GM19397 (cell line): Measurements from ENCODE around the gene KCNT1.

Source experiments
- ATAC-seq: cut with Tn5 transposase; IDR thresholded peaks from one replicate; pipeline ENCODE4 v1.9.1; 2021; ENCODE audit warnings: mild to moderate bottlenecking, moderate library complexity; ENCODE audit not compliant: unreplicated experiment

Gene KCNT1

GRCh38 chr9:135698767-135699166 lies 3.2 kb upstream of the KCNT1 start:
- no peak for ATAC-seq

DNA sequence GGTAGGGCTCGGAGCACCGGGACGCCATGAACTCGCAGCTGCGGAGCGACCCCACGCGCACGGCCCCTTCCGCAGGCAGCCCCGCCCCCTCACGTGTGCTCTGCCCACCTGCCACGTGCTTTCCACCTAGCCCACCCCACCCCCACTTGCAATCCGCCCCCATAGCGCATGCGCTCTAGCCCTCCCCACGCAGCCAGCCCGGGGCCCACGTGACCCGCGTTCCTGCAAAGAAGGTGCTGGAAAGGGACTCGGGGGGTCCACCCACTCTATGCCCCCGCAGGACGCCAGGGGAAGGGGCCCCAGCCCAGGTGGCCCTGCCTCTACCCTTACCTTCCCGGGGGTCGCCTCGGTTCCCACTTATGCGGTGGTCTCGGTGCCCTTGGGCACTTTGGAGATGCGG lies 2.5 kb upstream of the KCNT1 start, which contains the start of gene SOHLH1:
Gene SOHLH1 (minus strand): TSS at position 42 of the 400 bp plus-strand sequence. CDS start 14 bp downstream, at position 28.
- no peak for ATAC-seq

GRCh38 chr9:135700525-135700924 lies 1.5 kb upstream of the KCNT1 start:
- no peak for ATAC-seq

DNA sequence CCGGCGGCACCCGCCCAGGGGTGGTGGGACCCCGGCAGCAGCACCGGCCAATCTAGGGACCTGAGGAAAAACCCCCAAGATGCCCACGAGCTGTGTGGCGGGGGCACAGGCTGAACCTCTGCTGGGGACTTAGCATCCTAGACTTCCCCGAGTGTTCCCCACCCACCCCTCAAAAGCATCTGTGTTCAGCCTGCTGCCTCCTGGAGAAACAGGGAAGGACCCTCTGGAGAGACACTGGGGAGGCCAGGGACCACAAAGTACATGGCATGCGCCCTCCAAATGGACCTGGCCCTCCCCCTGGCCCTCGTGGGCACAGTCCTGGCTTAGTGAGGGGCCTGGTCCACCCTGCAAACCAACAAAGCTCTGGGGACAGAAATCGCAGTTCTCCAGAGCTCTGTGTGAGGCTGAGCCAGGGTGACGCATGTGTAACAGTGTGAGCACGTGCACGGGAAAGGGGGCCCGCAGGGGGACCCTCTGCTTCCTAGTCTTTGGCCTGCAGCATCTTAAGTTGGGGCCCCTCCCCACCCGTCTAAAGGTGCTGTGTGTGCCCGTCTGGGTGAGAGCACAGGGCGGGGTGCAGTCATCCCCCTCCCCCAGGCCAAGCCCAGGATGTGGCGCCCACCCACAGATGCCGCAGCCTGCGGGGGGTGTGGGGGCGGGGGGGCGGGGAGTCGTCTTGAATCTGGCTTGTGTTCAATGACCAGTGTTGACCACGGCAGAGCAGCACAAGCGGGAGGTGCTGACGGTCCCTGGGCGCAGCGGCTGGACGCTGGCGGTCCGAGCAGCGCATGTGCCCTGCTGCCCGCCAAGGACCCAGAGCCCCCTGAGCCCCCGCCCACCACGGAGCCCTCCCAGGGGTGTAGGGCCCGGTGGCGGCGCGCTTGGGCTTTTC lies 672 bp upstream of the KCNT1 start:
- no peak for ATAC-seq

DNA sequence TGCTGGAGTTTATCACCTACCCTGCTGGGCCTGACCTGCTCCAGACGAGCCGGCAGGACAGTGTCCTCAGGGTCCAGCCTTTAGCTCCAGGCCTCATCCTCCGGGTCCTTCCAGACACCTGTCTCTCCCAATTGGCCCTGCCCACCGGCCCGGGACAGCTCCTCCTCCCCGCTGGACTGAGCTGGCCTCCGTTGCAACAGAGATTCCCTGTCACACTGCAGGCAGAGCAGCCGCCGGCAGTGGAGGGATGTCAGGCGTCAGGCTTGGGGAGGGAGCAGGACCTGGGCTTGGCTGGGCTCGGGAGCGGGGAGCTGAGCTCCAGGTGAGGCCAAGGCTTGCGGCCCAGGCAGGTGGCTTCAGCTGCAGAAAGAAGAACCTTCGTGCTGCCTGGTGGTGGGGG lies 1.7 kb downstream of the KCNT1 start:
- ATAC-seq, result no peak

DNA sequence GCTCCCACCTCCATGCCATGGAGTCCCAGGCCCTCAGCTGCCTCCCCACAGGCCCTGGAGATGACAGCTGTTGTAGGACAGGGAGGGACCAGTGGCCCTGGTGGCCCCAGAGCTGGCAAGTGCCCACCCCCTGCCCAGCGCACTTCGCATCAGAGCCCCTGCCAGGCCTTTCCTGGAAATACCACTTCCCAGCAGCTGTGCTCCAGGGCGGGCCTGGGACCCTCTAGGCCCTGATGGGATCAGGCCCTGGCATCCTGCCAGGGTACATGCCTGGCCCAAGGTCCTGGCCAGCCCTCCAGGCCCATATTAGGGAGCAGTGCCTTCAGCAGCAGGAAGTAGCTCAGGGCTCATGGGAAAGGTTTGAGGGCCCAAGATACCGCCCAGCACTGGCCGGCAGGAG lies 2.5 kb downstream of the KCNT1 start:
- ATAC-seq, result no peak

- no peak for ATAC-seq
Observed at GRCh38 chr9:135705376-135705775, 3.4 kb downstream of the KCNT1 start.

- ATAC-seq, result no peak
Observed at GRCh38 chr9:135706288-135706687, 4.3 kb downstream of the KCNT1 start.

DNA sequence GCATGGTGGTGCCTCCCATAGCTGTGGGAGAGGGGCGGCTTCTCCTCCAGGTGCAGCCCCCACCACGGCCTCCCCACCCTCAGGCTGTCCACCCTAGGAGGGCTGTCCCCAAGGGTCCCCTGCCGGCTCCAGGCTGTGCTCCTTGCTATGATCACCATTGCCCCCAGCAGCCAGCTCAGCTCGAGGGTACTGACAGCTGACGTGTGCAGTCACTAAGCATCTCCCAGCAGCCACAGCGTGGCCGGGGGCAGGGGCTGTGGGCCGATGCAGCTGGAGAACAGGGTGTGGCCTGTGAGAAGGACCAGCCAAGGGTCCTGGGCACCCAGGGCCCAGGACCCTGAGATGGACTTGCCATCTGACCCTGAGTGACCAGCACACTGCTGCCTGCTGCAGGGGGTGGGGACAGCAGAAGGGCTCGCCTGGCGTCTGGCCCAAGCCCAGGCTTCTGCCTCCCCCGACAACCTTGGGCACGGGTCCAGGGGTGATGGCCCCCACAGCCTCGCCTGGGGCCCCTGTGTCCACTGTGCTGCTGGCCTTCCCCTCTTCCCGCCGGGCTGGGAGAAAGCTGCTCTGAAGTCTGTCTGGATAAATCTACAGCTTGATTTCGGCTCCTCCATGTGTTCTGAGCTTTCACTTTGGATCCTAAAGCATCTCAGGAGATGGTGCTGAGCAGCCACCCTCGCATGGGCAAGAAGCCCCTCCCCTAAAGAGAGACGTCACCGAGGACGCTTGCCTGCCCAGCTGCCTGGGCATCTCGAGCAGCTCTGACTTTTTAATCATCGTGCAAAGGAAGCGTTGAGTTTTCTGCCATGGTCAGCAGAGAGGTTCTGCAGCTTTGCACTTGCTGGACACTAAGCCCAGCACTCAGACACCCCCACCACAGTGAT lies 5.5 kb downstream of the KCNT1 start:
- ATAC-seq, result no peak

DNA sequence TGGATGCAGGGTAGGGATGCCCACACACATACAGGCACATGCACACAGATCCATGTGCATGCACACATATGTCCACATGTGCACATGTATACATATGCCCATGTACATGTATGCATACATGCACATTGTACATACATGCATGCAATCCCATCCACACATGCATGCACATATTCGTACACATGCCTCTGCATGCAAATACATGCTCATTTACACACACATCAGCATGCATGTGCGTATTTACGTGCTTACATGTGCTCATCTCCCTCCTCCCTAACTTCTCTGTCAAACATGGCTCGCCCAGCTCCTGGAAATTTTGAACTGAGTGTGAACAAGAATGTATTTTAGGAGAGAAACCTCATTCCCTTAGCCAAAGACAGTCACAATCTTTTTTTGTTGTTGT lies 6.2 kb downstream of the KCNT1 start:
- no peak for ATAC-seq

- ATAC-seq, result no peak
Observed at GRCh38 chr9:135711391-135711790, 9.4 kb downstream of the KCNT1 start.

- ATAC-seq, result no peak
Observed at GRCh38 chr9:135711881-135712280, 9.9 kb downstream of the KCNT1 start.

- ATAC-seq, result no peak
Observed at GRCh38 chr9:135712613-135713295, 10.8 kb downstream of the KCNT1 start.

GRCh38 chr9:135714242-135715055 lies 12.5 kb downstream of the KCNT1 start:
- ATAC-seq, result no peak

- ATAC-seq, result no peak
Observed at GRCh38 chr9:135715056-135715595, 13.1 kb downstream of the KCNT1 start.

- ATAC-seq, result no peak
Observed at GRCh38 chr9:135716045-135716444, 14.1 kb downstream of the KCNT1 start.

GRCh38 chr9:135717410-135717809 lies 15.4 kb downstream of the KCNT1 start:
- ATAC-seq, result no peak

DNA sequence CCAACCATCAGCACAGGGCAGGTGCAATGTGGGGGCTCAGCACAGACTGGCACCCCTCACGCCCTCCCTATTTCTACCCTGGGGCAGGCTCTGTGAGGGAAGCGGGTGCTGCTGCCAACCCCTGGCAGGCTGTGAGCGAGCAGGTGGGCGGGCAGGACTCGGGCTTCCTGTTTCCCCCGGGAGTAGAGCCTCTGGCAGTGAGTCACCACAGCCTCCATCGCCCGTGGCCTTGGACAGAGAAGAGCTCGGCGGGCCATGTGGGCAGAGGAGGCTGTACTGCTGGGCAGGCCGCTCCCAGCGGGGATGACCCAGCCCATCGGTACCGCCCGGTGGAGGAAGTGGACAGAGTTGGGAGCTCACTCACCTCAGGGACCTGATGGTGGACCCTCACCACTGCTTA lies 16.6 kb downstream of the KCNT1 start:
- no peak for ATAC-seq

- ATAC-seq, result no peak
Observed at GRCh38 chr9:135719472-135719871, 17.5 kb downstream of the KCNT1 start.

- ATAC-seq, result no peak
Observed at GRCh38 chr9:135722365-135722764, 20.4 kb downstream of the KCNT1 start.
